Uterus (tissue), 2 donors: ENCODE data around the gene TMEM247.

Experiments
- CTCF ChIP-seq, 4 experiments: fragments of 200-600 bp in 2 of 4; fragments of 450-650 bp in 2 of 4; sonication (generic) in 2 of 4; IDR thresholded peaks; one replicate each; pipeline ENCODE4 v1.5.1; 2016 to 2019; ENCODE audit warnings: antibody characterized with exemption in 4 of 4, mild to moderate bottlenecking in 2 of 4, moderate library complexity in 1 of 4
- POLR2A ChIP-seq, 2 donors: fragments of 450-650 bp; IDR thresholded peaks; one replicate each; pipeline ENCODE4 v1.6.1; 2016; ENCODE audit warnings: antibody characterized with exemption in 2 of 2, mild to moderate bottlenecking in 1 of 2, moderate library complexity in 1 of 2

GRCh38 chr2:46462936-46463335, 16.4 kb upstream of the TMEM247 start:
- TF ChIP-seq CTCF (IDR thresholded peaks at IDR 0.05) (no peak), POLR2A (IDR thresholded peaks at IDR 0.05) (no peak)
